ENCODE results near the gene CYP4F2.

DNA sequence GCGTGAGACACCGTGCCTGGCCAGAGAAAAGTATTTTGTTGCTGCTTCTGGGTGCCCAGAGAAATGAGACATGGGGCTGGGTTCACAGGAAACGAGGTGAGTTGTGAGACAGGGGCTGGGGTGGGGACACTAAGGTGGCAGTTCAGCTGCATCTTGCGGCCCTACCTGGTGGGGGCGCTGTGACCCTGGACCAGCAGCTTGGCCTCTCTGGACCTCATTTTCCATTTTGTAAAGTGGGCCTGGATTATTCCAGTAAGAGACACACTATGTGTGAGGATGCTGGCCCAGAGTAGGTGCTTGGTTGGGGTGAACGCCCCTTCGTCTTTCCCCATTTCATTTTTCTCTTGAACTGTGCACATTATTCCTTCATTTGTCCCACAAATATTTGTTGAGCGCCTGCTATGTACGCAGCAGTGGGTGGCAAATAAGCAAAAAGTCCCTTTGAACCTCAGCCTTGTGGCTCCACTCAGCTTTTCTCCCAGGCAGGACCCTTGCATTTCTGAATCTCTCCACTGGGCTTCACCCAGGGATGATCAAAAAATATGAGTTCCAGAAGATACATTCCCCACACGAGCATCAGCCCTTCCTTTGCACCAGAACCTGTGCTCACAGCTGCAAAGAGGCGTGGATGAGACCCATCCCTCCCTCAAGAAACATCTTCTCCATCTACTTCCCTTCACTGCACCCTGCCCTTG, 55.9 kb downstream of the CYP4F2 start:
- TF ChIP-seq, protein P1, sequence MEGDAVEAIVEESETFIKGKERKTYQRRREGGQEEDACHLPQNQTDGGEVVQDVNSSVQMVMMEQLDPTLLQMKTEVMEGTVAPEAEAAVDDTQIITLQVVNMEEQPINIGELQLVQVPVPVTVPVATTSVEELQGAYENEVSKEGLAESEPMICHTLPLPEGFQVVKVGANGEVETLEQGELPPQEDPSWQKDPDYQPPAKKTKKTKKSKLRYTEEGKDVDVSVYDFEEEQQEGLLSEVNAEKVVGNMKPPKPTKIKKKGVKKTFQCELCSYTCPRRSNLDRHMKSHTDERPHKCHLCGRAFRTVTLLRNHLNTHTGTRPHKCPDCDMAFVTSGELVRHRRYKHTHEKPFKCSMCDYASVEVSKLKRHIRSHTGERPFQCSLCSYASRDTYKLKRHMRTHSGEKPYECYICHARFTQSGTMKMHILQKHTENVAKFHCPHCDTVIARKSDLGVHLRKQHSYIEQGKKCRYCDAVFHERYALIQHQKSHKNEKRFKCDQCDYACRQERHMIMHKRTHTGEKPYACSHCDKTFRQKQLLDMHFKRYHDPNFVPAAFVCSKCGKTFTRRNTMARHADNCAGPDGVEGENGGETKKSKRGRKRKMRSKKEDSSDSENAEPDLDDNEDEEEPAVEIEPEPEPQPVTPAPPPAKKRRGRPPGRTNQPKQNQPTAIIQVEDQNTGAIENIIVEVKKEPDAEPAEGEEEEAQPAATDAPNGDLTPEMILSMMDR (IDR thresholded peaks at IDR 0.05) = peak; percentile 39
- TF ChIP-seq ZFX (IDR thresholded peaks at IDR 0.05; ENCODE audit: borderline replicate concordance) = no peak
